Limb (tissue), 2 donors: ENCODE measurements around the gene ARFRP1.

Source experiments
- DNase-seq, 2 donors: peaks; one replicate each; pipeline ENCODE4 v3.0.0-alpha.2; 2016; ENCODE audit errors: extremely low spot score in 2 of 2

Gene ARFRP1

GRCh38 chr20:63743210-63743970 is 35.6 kb upstream of the ARFRP1 start:
- no peak for DNase-seq

- DNase-seq: no peak
These were observed 34.7 kb upstream of the ARFRP1 start for GRCh38 chr20:63742381-63743024.

GRCh38 chr20:63741676-63742380 is 34.1 kb upstream of the ARFRP1 start:
- DNase-seq: no peak

GRCh38 chr20:63741354-63741675 is 33.5 kb upstream of the ARFRP1 start:
- DNase-seq: no peak

- peak; percentile 86 to 92 for DNase-seq
These were observed 33.0 kb upstream of the ARFRP1 start for GRCh38 chr20:63740627-63741353.

GRCh38 chr20:63740070-63740626 is 32.4 kb upstream of the ARFRP1 start:
- peak; percentile 15 to 74 for DNase-seq

GRCh38 chr20:63739130-63740069 is 31.6 kb upstream of the ARFRP1 start, which contains the start of gene SLC2A4RG:
Gene SLC2A4RG (plus strand): TSS chr20:63739776. CDS start chr20:63739913, 137 bp downstream.
- peak; percentile 71 to 84 for DNase-seq

- peak; percentile 31 to 70 for DNase-seq
These were observed 30.9 kb upstream of the ARFRP1 start for GRCh38 chr20:63738687-63739129.

GRCh38 chr20:63737945-63738686 is 30.3 kb upstream of the ARFRP1 start:
- no peak for DNase-seq

GRCh38 chr20:63737695-63737944 is 29.8 kb upstream of the ARFRP1 start:
- DNase-seq: no peak

- DNase-seq: no peak
These were observed 29.3 kb upstream of the ARFRP1 start for GRCh38 chr20:63736893-63737694.

- DNase-seq: no peak
These were observed 28.3 kb upstream of the ARFRP1 start, which contains the start of gene LIME1 for GRCh38 chr20:63735859-63736718. Gene LIME1 (plus strand): TSS chr20:63736664. CDS start chr20:63737550, 886 bp downstream.

GRCh38 chr20:63734946-63735858 is 27.4 kb upstream of the ARFRP1 start:
- DNase-seq: no peak

GRCh38 chr20:63734111-63734945 is 26.6 kb upstream of the ARFRP1 start:
- DNase-seq: no peak

- DNase-seq: no peak
These were observed 25.9 kb upstream of the ARFRP1 start for GRCh38 chr20:63733579-63734081.

GRCh38 chr20:63733117-63733516 is 25.3 kb upstream of the ARFRP1 start:
- DNase-seq: no peak
